Testis (tissue), 3 donors: ENCODE data around the gene BARX1. TPM values are rescaled to one million over a fixed set of nuclear protein-coding genes. Genes with fewer than 3 reads are reported as not detected.

Experiments used
- DNase-seq: peaks from one replicate; pipeline ENCODE4 v3.0.0-alpha.2; 2019
- H3K27ac ChIP-seq, 2 donors: fragments of 200-600 bp; sonication (generic); one replicate each; pipeline ENCODE4 v1.5.1; 2019
- H3K27me3 ChIP-seq: fragments of 200-600 bp; sonication (generic); one replicate; pipeline ENCODE4 v1.5.1; 2019
- H3K36me3 ChIP-seq: fragments of 200-600 bp; sonication (generic); one replicate; pipeline ENCODE4 v1.5.1; 2017; ENCODE audit warnings: low read depth; ENCODE audit errors: missing control alignments
- H3K4me1 ChIP-seq: fragments of 200-600 bp; sonication (generic); one replicate; pipeline ENCODE4 v1.5.1; 2019
- H3K4me3 ChIP-seq, 2 donors: fragments of 200-600 bp; sonication (generic); one replicate each; pipeline ENCODE4 v1.5.1; 2017 to 2019
- H3K9me3 ChIP-seq: fragments of 200-600 bp; sonication (generic); one replicate; pipeline ENCODE4 v1.5.1; 2017
- POLR2A ChIP-seq: fragments of 450-650 bp; IDR thresholded peaks from one replicate; pipeline ENCODE4 v1.6.1; 2017; ENCODE audit warnings: antibody characterized with exemption, mild to moderate bottlenecking, moderate library complexity
- WGBS, 2 donors: methylation state at CpG; one replicate each; pipeline ENCODE4 v1.1.5; 2018; 5-methylcytosine and 5-hydroxymethylcytosine counted together
- intact Hi-C: fragments of 100-400 bp; cut with DNase I; formaldehyde crosslinking; loops from one replicate; pipeline ENCODE4 v1.15.1; 2023; ENCODE audit warnings: low total_unique reads
- polyA plus RNA-seq: library from polyadenylated mRNA; stranded (reverse); fragments of 350-450 nt; fragmentation: Illumina TruSeq; extraction: RNeasy Lipid Tissue Mini Kit (QIAGEN cat#74804); gene quantifications from one replicate; pipeline ENCODE4 v1.2.3, GENCODE V29; 2014; ENCODE audit warnings: low read depth, low replicate concordance; ENCODE audit not compliant: insufficient read depth
- total RNA-seq, 2 donors: library from RNA; depleted of rRNA; stranded (reverse); fragments of >200 nt; gene quantifications; one replicate each; pipeline ENCODE4 v1.2.3, GENCODE V29; 2016
- TF ChIP-seq, protein P1 (sequence below), 3 experiments: fragments of 450-650 bp in 2 of 3; fragments of 200-600 bp in 1 of 3; sonication (generic) in 1 of 3; IDR thresholded peaks; one replicate each; pipeline ENCODE4 v1.5.1; 2016 to 2019; ENCODE audit warnings: antibody characterized with exemption in 3 of 3, mild to moderate bottlenecking in 2 of 3, moderate library complexity in 1 of 3

The BARX1 gene
- total and polyA plus RNA-seq, 3 donors from 2014 or later, result 3.7 to 8.6 (median 3.7) TPM

DNA sequence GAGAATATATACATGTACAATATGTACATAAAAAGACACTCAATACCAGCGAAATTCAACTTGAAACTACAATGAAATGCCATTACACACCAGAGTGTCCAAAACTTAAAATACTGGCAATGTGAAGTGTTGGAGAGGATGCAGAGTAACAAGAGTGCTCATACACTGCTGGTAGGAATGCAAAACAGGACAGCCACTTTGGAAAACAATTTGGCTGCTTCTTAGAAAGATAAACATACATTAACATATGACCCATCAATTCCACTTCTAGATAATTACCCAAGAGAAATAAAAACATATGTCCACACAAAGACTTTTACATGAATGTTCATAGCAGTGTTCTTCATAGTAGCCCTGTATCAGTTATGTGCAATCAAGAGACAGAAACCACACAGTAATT is 39.4 kb upstream of the BARX1 start:
- no peaks in the 10 kb centered on the region for H3K4me1 ChIP-seq
- TF ChIP-seq POLR2A, result no peak
- TF ChIP-seq, protein P1, sequence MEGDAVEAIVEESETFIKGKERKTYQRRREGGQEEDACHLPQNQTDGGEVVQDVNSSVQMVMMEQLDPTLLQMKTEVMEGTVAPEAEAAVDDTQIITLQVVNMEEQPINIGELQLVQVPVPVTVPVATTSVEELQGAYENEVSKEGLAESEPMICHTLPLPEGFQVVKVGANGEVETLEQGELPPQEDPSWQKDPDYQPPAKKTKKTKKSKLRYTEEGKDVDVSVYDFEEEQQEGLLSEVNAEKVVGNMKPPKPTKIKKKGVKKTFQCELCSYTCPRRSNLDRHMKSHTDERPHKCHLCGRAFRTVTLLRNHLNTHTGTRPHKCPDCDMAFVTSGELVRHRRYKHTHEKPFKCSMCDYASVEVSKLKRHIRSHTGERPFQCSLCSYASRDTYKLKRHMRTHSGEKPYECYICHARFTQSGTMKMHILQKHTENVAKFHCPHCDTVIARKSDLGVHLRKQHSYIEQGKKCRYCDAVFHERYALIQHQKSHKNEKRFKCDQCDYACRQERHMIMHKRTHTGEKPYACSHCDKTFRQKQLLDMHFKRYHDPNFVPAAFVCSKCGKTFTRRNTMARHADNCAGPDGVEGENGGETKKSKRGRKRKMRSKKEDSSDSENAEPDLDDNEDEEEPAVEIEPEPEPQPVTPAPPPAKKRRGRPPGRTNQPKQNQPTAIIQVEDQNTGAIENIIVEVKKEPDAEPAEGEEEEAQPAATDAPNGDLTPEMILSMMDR (IDR thresholded peaks at IDR 0.05), result no peak
- no peaks in the 10 kb centered on the region for H3K36me3 ChIP-seq
- H3K4me3 ChIP-seq, result no peak overlapping the region
- no peaks in the 10 kb centered on the region for H3K9me3 ChIP-seq
- no peaks in the 10 kb centered on the region for H3K27me3 ChIP-seq
- intact Hi-C loops, result no loop called here
- WGBS, 2 donors, result 57 to 77% methylated on average over 1 of the region's 1 CpG
- DNase-seq, result no peak
- H3K27ac ChIP-seq, result no peak overlapping the region

DNA sequence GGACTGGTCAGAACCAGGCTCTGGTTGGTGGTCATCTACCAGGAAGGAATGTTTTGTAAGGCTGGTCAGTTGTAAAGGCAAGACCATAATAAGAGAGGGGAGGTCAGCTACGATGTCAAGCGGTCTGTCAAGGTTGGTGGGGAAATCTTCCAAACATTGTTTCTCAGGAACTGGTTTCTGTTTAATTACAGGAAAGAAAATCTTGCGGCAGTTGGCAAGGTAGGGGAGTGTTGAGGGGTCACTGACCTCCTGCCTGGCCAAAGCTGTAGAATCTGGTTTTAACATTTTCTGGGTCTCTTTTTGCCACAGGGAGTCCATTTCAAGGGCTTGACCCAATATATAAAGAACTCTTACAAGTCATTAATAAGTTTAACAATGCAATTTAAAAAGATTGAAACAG is 39.0 kb upstream of the BARX1 start:
- no peaks in the 10 kb centered on the region for H3K27me3 ChIP-seq
- H3K36me3 ChIP-seq, result no peaks in the 10 kb centered on the region
- no peaks in the 10 kb centered on the region for H3K9me3 ChIP-seq
- TF ChIP-seq POLR2A, result no peak
- TF ChIP-seq, protein P1 (IDR thresholded peaks at IDR 0.05), result no peak
- H3K27ac ChIP-seq, result no peak overlapping the region
- no peak for DNase-seq
- intact Hi-C loops, result no loop called here
- no peak overlapping the region for H3K4me3 ChIP-seq
- H3K4me1 ChIP-seq, result no peaks in the 10 kb centered on the region
- 77 to 82% methylated on average over 3 of the region's 3 CpGs for WGBS, 2 donors

DNA sequence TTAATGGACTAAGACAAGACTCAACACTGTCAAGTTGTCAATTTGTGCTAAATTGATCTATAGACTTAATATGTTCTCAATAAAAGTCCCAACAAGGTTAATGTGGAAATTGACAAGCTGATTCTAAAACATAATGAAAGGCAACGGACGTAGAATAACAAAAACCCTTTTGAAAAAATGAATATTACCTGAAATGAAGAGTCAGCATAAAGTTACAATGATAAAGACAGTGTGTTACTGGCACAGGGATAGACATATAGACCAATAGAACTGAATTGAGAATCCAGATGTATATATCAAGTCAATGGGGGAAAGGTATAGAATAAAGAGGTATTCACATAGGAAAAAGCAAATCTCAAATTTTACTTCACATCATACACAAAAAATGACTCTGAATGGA is 37.7 kb upstream of the BARX1 start:
- TF ChIP-seq POLR2A, result no peak
- TF ChIP-seq, protein P1 (IDR thresholded peaks at IDR 0.05), result no peak
- H3K9me3 ChIP-seq, result no peaks in the 10 kb centered on the region
- H3K27me3 ChIP-seq, result no peaks in the 10 kb centered on the region
- no peak overlapping the region for H3K4me3 ChIP-seq
- no peaks in the 10 kb centered on the region for H3K4me1 ChIP-seq
- H3K27ac ChIP-seq, result no peak overlapping the region
- DNase-seq, result no peak
- WGBS, 2 donors, result 89 to 95% methylated on average over 2 of the region's 2 CpGs
- intact Hi-C loops, result no loop called here
- H3K36me3 ChIP-seq, result no peaks in the 10 kb centered on the region

DNA sequence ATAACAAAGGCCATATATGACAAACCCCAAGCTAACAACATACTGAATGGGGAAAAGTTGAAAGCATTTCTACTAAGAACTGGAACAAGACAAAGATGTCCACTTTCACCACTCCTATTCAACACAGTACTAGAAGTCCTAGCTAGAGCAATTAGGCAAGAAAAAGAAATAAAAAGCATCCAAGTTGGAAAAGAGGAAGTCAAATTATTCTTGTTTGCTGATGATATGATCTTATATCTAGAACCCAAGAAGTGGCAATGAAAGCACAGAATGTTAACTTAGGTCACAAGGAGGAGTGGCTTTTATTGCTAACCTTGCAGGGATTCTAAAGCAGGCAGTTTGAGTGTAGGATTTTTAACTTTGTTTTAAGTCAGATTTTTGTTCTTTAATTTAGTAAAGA is 35.3 kb upstream of the BARX1 start:
- intact Hi-C loops, result no loop called here
- Histone ChIP-seq H3K27me3 (no peaks in the 10 kb centered on the region), H3K9me3 (no peaks in the 10 kb centered on the region), H3K4me3 (no peak overlapping the region), H3K27ac (no peak overlapping the region), H3K36me3 (no peaks in the 10 kb centered on the region), H3K4me1 (no peaks in the 10 kb centered on the region)
- no peak for DNase-seq
- TF ChIP-seq, protein P1 (IDR thresholded peaks at IDR 0.05), result no peak
- TF ChIP-seq POLR2A, result no peak

DNA sequence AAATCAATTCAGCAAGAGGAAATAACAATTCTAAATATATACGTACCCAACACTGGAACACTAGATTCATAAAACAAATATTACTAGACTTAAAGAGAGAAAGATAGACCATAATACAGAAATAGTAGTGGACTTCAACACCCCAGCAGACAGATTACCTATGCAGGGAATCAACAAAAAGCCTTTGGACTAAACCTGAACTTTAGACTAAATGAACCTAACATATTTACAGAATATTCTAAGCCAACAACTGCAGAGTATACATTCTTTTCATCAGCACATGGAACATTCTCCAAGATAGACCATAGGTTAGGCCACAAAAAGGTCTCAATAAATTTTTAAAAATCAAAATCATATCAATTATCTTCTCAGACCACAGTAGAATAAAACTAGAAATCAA is 32.9 kb upstream of the BARX1 start:
- no peak for TF ChIP-seq POLR2A
- WGBS, 2 donors, result 89 to 100% methylated on average over 1 of the region's 1 CpG
- H3K9me3 ChIP-seq, result no peaks in the 10 kb centered on the region

More for the DNA sequence above, 32.9 kb upstream of the BARX1 start:
- DNase-seq, result no peak
- Histone ChIP-seq H3K4me3 (no peak overlapping the region), H3K27ac (no peak overlapping the region), H3K27me3 (no peaks in the 10 kb centered on the region), H3K36me3 (no peaks in the 10 kb centered on the region), H3K4me1 (no peaks in the 10 kb centered on the region)
- intact Hi-C loops, result no loop called here
